ENCODE data around the gene F5.

DNA sequence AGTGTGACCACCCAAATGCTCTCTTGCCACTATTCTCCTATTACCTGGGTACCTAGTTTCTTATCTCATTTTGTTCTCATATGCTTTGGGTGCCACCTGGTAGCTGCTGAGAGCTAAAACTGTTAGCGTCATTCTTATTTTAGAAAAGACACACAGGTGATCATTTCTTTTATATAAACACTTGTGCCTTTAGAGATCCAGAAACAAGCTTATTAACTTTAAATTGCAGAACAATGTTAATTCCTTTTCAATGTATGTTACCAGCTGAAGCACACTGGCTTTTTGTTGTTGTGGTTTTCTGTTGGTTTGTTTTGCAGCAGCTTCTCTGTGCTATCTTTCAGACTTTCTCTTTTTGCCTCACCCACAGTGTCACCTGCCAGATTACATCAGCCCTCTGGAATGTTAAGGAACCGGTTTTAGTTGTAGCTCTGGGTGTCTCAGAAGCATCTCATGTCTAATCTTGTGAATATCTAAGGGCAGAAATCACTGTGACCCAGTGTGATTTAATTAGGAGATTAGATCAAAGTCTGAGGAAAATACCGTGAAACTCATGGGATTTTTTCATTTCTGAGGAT, 57.1 kb downstream of the F5 start:
- TF ChIP-seq, protein P1, sequence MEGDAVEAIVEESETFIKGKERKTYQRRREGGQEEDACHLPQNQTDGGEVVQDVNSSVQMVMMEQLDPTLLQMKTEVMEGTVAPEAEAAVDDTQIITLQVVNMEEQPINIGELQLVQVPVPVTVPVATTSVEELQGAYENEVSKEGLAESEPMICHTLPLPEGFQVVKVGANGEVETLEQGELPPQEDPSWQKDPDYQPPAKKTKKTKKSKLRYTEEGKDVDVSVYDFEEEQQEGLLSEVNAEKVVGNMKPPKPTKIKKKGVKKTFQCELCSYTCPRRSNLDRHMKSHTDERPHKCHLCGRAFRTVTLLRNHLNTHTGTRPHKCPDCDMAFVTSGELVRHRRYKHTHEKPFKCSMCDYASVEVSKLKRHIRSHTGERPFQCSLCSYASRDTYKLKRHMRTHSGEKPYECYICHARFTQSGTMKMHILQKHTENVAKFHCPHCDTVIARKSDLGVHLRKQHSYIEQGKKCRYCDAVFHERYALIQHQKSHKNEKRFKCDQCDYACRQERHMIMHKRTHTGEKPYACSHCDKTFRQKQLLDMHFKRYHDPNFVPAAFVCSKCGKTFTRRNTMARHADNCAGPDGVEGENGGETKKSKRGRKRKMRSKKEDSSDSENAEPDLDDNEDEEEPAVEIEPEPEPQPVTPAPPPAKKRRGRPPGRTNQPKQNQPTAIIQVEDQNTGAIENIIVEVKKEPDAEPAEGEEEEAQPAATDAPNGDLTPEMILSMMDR (conservative IDR thresholded peaks at IDR 0.05; ENCODE audit: low read length): no peak
- TF ChIP-seq EZH2phosphoT487 (IDR thresholded peaks at IDR 0.05; ENCODE audit: borderline replicate concordance, low read depth, low read length): no peak

All from OCI-LY7 (cell line).